Muscle of back (tissue), 11 donors: Measurements from ENCODE around the gene FBXW7. TPM values are rescaled to one million over a fixed set of nuclear protein-coding genes. Genes with fewer than 3 reads are reported as not detected.
A peak's percentile ranks its signal among the peaks of the same experiment; 100 is the strongest.

Experiments used
- DNase-seq, 3 donors: peaks; one replicate each; pipeline versions ENCODE4 v3.0.0 to v3.0.0-alpha.2; 2013
- polyA plus RNA-seq, 10 donors: library from polyadenylated mRNA; unstranded; fragments of 120-200 nt; gene quantifications; one replicate each; pipeline ENCODE4 v1.2.1, GENCODE V29; 2013; ENCODE audit not compliant: insufficient read length in 10 of 10

FBXW7 gene
- polyA plus RNA-seq, 10 donors: 19.8 to 38.0 (median 29.3) TPM

DNA sequence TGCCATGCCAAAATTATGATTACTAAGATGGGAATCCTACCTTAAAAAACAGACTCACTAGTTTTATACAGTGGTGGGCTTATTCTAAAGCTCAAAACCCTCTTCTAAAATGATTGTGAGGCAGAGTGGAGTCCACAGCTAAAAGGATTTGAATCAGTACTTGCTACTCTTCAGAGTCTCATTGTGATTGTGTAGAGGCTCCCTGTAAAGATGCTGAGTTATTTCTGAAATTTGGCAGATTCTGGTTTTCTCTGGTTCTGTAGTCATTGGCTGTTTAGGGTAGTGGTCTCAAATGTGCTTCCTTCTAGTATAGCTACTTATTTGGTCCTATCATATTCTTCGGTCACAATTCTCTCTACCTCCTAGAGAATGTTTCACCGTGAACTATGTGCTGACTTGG is 104.1 kb downstream of the FBXW7 start:
- no peak for DNase-seq

DNA sequence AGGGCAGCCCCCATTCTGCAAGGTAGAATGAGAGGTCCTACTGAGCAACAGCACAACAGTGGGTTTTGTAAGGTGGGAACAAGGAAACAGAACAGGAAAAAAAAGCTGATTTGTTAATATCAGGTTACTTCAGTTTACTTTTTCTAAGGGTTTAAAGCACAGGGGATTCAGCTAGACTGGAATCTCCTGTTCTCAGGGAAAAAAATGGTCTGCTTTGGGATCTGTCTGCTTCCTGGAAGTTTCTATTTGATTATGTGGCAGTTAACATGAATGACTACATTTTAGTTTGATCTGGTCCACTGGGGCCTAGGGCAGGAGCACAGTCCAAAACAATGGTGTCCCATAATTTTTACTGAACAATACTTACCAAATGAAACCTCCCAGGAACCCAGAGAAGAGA is 104.6 kb downstream of the FBXW7 start:
- DNase-seq: no peak

- no peak for DNase-seq
These were observed 105.4 kb downstream of the FBXW7 start for GRCh38 chr4:152430507-152430906.

DNA sequence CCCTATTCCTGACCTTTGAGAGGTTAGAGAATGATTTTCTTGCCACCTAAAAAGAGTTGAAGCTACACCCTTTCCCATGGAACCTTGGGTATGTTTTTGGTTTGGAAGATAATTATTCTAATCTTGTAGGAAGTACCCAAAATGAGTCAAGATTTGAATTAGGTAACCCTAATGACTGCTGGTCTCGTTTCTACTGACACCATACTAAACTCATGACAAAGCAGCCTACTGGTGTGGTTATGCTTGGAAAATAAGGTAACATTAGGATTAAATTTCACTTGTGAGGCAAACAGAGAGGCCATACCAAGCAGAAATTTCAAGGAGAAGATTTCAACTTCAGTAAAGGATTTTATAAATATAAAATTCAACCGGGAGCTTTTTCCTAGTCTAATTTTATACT is 107.9 kb downstream of the FBXW7 start:
- DNase-seq: no peak

DNA sequence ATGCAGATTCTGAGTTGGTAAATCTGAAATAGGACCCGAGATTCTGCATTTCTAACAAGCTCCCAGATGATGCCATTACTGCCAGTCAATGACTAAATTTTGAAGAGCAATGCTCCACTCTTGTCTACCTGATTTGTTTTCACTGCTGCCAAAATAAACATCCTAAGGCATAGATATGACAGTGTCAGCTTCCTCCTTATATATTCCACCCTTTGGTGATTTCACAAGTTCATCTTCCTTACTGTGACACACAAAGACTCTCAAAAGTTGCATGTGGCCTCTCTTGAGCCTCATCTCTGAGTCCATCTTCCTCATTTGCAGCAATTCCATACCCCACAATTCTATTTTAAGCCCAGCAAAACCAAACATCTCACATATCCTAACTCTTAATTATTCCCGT is 110.9 kb downstream of the FBXW7 start:
- peak in 2 of 3 donors; percentile 2 to 7 for DNase-seq

GRCh38 chr4:152424396-152424795 is 111.5 kb downstream of the FBXW7 start:
- DNase-seq: no peak

DNA sequence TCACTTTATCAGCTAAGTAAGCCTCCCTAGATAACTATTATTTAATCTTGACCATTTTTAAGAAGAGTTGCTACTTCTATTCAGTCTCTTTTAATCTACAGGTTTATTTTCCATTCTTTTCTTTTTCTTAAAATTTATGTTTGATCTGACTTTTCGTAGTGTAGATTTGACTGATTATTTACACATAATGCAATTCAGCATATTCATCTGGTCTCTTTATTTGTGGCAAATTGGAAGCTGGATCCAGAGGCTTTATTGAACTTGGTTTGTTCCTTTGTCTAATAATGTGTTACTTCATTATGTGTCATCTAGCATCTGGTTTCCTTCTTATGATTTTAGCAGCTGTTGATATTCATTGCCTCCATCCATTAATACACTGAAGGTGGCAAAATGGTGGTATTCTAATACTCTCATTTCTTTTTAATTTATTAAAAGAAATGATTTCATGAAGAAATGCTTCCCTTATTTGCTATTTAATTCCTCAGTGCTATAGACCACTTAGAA is 113.0 kb downstream of the FBXW7 start:
- no peak for DNase-seq

DNA sequence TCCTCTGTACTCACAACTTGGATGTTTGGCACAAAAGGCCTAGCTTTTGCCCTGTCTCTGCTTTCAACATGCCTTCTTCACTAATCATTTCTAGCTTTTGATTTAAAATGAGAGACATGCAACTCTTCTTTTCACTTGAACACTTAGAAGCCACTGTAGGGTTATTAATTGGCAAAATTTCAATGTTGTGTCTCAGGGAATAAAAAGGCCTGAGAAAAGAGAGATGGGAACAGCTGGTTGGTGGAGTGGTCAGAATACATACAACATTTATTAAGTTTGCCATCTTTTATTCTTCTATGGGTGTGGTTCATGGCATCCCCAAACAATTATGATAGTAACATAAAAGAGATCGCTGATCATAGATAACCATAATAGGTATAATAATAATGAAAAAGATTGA is 114.3 kb downstream of the FBXW7 start:
- DNase-seq: no peak

- no peak for DNase-seq
These were observed 116.1 kb downstream of the FBXW7 start for GRCh38 chr4:152419809-152420208.

GRCh38 chr4:152417673-152418072 is 118.2 kb downstream of the FBXW7 start:
- DNase-seq: no peak

DNA sequence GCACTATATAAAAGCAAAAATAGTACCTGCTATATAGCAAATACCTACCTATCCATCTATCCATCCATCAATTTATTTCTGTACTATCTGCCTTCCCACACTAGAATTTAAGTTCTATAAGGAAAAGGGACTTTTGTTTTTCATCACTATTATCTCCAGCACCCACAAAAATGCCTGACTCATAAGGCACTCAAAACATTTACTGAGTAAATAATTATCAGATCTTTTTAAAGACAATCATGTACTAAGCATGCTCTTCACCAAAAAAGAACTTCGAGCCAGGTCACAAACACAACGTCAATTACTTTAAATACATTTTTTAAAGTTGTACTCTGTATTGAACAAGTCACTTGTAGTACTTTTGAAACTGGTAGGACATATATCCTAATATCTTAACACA is 119.9 kb downstream of the FBXW7 start:
- DNase-seq: no peak

DNA sequence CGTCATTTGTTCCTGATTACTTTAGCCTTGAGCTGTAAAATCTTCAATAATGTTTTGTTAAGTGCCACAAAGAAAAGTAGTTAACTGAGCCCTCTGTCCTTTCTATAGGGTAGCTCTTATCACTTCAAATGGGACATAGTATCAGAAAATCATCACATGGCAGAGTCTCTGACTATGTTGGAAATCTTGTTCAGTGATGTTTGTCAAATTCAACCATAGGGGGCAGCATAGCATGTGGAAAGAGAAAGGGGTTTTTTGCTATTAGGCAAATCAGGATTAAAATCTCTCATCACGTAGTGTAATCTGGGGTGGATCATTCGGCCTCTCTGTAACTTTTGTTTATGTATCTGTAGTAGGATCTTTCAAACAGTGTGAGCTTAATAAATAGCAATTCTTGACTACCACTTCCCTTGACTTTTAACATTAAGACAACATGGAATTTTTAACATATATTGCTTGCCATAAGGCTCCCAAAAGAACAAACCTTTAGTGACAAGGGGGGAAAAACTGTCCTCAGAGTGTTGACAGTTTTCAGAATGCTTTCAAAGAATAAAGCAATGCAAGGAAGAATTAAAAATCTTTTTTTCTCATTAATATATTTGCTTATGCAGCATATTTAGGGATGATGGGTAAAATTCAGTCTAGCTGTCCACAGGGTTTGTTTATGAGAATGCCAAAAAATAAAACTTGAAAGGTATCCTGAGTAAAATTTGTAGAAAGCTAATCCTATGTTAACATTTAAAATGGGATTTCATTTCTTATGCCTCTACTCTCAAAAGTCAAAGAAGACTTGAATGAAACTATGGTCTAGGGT is 127.2 kb downstream of the FBXW7 start:
- peak in 1 of 3 donors; percentile 3 for DNase-seq

DNA sequence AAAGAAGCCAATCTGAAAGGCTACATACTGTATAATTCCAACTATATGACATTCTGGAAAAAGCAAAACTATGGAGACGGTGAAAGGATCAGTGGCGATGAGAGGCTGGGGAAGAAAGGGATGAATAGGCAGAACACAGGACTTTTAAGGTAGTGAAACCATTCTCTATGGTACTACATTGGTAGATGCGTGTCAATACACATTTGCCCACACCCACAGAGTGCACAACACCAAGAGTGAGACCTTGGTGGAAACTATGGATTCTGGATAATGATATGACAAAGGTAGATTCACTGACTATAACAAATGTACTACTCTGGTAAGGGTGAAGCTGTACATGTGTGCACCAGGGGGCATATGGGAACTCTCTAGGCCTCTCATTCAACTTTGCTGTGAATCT is 134.5 kb downstream of the FBXW7 start:
- no peak for DNase-seq

GRCh38 chr4:152399246-152399645 is 136.6 kb downstream of the FBXW7 start:
- no peak for DNase-seq

DNA sequence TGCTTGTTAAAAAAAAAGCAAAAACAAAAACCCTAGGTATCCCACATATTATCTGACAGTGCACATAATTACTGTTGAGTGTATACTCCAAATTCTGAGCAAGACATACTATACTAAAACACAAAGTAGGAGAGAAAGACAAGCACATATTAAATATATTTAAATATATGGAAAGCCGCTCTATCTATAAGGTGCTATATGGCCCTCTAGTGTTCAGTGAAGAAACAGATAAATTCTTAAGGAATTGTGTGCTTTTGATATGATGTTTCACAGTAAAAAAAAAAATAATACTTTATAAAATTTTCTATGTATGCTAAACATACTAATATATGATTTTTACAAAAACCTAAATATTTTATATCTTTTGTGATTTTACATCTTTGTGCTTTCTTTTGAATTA is 137.8 kb downstream of the FBXW7 start:
- DNase-seq: peak in 1 of 3 donors; percentile 5

DNA sequence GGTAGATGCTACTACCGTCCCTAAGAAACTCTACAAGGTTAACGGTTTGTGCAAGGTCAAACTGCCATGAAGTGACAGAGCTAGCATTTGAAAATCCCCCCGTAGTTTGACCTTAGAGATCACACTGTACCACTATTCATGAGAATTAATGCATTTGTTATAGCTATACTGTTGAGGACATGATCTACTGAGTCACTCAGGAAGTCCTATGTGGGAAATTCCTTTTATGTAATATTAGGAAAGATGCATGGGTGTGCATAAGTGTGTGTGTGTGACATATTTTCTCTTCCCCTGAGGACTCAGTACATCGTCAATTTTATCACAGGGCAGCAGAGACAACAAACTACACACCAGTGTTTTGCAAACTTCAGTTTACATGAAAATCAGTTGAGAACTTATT is 141.1 kb downstream of the FBXW7 start:
- no peak for DNase-seq

DNA sequence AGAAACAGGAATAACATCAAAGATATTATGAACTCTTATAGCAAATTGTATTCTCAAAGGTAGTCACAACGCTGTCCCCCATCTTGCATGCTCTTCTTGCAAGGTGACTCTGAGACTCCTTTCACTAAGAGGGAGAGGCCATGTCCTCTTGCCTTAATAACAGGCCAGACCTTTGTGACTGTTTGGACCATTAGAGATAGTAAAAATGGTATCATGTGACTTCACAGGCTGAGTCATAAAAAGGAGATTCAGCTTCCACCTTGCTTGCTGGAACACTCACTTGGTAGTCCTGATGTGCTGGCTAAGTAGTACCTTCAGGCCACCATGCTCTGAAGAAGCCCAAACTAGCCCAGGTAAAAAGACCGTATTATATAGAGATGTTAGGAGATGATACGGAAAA is 143.8 kb downstream of the FBXW7 start:
- DNase-seq: no peak

DNA sequence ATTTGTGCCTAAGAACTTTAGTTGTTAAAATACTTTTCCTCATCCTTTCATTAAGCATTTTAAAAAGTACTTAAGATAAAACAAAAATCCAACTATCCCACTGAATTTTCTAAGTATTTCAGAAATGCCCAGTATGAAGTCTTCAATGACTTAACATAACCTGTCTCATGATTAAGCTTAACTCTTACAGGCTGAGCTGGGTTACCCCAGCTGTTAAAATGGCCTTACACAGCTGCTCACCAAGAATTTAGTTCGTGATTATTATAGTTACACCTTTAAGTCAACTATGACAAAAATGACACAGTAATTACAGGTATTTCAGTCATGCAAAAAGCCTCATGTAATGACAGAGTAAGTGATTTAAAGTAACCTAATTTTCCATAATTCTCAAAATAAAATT is 145.7 kb downstream of the FBXW7 start:
- DNase-seq: no peak

DNA sequence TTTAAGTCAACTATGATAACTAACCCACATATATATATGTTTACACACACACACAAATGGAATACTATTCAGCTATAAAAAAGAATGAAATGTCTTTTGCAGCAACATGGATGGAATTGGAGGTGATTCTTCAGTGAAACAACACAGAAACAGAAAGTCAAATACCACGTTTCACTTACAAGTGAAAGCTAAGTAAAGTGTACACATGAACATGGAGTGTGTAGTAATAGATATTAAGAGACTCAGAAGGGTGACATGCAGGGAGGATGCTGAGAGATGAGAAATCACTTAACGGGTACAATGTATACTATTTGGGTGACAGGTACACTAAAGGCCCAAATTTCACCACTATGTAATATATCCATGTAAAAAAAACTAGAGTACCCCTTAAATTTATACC is 146.5 kb downstream of the FBXW7 start:
- DNase-seq: no peak

DNA sequence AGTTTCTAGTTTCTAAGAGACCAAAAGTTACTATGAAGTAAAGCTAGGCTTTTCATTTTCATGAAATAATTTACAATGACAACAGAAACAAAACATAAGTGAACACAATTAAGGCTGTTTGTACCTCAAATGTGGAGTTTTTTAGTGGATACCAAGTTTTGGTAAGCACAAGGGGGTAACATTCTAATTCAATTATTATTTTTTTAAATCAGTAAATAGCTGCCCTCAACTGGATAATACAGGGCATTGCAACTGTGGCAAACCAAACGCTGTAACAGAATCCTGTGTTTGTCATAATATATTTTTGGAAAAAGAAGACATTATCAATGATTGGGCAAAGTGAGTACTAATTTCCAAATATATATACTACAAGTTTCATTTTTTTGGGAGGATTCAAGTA is 150.3 kb downstream of the FBXW7 start:
- no peak for DNase-seq

DNA sequence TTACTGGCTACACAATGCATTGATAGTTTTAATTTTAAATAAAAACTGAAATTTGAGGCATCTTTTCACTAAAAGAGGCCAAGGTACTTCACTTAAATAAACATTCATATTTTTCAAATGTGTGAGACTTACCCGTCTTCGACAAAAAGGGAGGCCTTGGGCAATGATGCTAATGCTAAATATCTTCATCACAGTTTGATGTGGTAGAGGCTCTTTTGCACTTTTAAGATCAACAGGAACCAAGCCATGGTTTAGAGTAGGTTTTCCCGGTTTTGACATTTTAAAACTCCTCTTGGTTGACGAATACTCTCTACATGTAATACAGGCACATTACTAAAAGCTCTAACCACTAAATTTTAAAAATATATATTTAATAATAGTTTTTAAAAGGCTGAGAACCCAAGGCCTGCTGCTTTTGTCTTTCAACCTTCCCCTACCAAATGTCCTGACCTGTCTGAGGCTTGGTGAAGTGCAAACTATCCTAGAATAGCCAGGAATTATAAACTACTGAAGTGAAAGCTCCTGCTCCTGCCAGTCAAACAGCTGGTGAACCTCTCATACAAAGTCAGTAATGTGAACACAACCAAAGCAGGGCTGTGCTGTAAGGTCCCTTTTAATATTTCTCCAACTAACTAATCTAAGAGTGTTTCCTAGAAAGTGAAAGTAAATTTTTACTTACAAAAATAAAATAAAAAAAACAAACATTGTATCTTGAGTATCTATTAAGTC is 153.7 kb downstream of the FBXW7 start:
- DNase-seq: peak; percentile 10 to 38 (median 24)

GRCh38 chr4:152380919-152381318 is 155.0 kb downstream of the FBXW7 start:
- DNase-seq: no peak

DNA sequence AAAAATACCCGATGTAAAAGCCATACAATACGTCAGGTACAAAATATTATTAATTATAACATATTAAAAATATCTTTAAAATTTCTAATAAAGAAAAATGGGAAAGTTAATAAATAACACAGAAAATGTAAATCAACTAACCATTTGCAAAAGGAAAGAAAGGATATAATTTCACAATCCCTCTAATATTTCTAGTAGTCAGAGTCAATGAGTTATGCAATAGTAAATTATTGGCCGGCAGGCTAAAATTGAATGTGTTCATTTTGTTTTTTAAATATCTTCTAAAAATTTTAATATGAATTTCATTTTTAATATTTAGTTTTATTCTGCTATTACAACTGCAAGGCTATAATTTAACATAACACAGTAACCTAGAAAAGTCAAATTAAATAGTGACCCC is 155.7 kb downstream of the FBXW7 start:
- no peak for DNase-seq
